ENCODE results near the gene PPM1L. TPM values are rescaled to one million over a fixed set of nuclear protein-coding genes. Genes with fewer than 3 reads are reported as not detected.

The PPM1L gene
- total RNA-seq, 1 experiment from 2014 or later, result 7.3 TPM

- H3K9me3 ChIP-seq (ENCODE audit: control insufficient read depth, low read depth, low read length), result no peaks in the 10 kb centered on the region
- H2AK5ac ChIP-seq (ENCODE audit: insufficient read length, low read length), result no peak overlapping the region
- H3K79me1 ChIP-seq (ENCODE audit: insufficient read depth, low read depth, low read length, poor library complexity, severe bottlenecking), result no peaks in the 10 kb centered on the region
- H3K27ac ChIP-seq (ENCODE audit: insufficient read length, low read depth, low read length), result no peak overlapping the region
- no peak overlapping the region for H3K18ac ChIP-seq (ENCODE audit: insufficient read length, low read depth, low read length)
- H4K8ac ChIP-seq (replicated peaks; ENCODE audit: insufficient read length, low read depth, low read length), result no peak overlapping the region
- no CpG with 5 or more reads among the region's 4 CpGs for WGBS (ENCODE audit: extremely low coverage, insufficient read length, low lambda C conversion rate)
- Mint-ChIP-seq H3K9me3 (peaks cover 5 to 7% of the 10 kb centered on the region in 2 experiments; a peak in 2 of 5 replicates), H3K4me3 (no peak overlapping the region), H3K27me3 (ENCODE audit: low read depth) (no peaks in the 10 kb centered on the region), H3K36me3 (ENCODE audit: insufficient read depth in 1 of 3, low read depth in 3 of 3) (peaks cover 0 to 10% (median 3%) of the 10 kb centered on the region in 3 experiments; a peak in 3 of 7 replicates), H3K4me1 (peaks cover 3 to 7% of the 10 kb centered on the region in 2 experiments; a peak in 3 of 4 replicates), H3K27ac (peak overlapping the region in 2 of 3 experiments; percentile 18 to 43; a peak in 1 of 7 replicates)
- H2BK12ac ChIP-seq (ENCODE audit: insufficient read length, low read depth, low read length), result no peak overlapping the region
- H4K20me1 ChIP-seq (ENCODE audit: control insufficient read depth, insufficient read depth, insufficient read length), result no peaks in the 10 kb centered on the region
- no peak overlapping the region for H2BK5ac ChIP-seq (ENCODE audit: insufficient read length, low read length)
- H4K91ac ChIP-seq (ENCODE audit: insufficient read length, low read depth, low read length), result no peak overlapping the region
- H3K4ac ChIP-seq (ENCODE audit: low read depth, low read length), result no peak overlapping the region
- no peak overlapping the region for H3T11ph ChIP-seq (ENCODE audit: low read length)
- no peaks in the 10 kb centered on the region for H3K27me3 ChIP-seq (ENCODE audit: insufficient read depth, low read length)
- no peaks in the 10 kb centered on the region for H3K23me2 ChIP-seq (ENCODE audit: insufficient read length, low read depth, low read length, poor library complexity, severe bottlenecking)
- no peak overlapping the region for H3K23ac ChIP-seq (ENCODE audit: insufficient read length, low read depth, low read length)
- H2BK120ac ChIP-seq (ENCODE audit: low read depth, low read length, poor library complexity, severe bottlenecking), result no peak overlapping the region
- no peaks in the 10 kb centered on the region for H3K79me2 ChIP-seq (ENCODE audit: insufficient read depth, low read length)
- no peaks in the 10 kb centered on the region for H3K4me1 ChIP-seq (ENCODE audit: insufficient read depth, low read length)
- H3K9ac ChIP-seq (ENCODE audit: extremely low read depth, insufficient read length, low read length), result no peak overlapping the region
- H4K5ac ChIP-seq (ENCODE audit: insufficient read length, low read depth, low read length), result no peak overlapping the region
- H3K56ac ChIP-seq (ENCODE audit: insufficient read length, low read depth, low read length), result no peak overlapping the region
- H3K14ac ChIP-seq (ENCODE audit: insufficient read depth, low read length), result no peak overlapping the region
- no peak overlapping the region for H2BK20ac ChIP-seq (ENCODE audit: low read depth, low read length, poor library complexity, severe bottlenecking)
- no peak for TF ChIP-seq CTCF (conservative IDR thresholded peaks at IDR 0.05)
- no peak overlapping the region for H2BK15ac ChIP-seq (ENCODE audit: low read depth, low read length)
- no peak overlapping the region for H2AFZ ChIP-seq (ENCODE audit: low read length)
- H3K4me2 ChIP-seq (ENCODE audit: insufficient read depth, insufficient read length, low read length), result no peak overlapping the region
- DNase-seq, result no peak
Observed at GRCh38 chr3:161049683-161050248, 293.7 kb downstream of the PPM1L start.
